Endothelial cell of umbilical vein (primary cell): ENCODE data around the gene LRP6.

ENCODE experiments used
- JUN ChIP-seq: IDR thresholded peaks from 2 replicates; pipeline ENCODE4 v1.6.1; 2011; ENCODE audit warnings: borderline replicate concordance, low read depth; ENCODE audit not compliant: insufficient read length, insufficient read depth
- MYC ChIP-seq: IDR thresholded peaks from one replicate; pipeline ENCODE4 v1.6.1; 2011; ENCODE audit warnings: mild to moderate bottlenecking, low read depth, low read length
- POLR2A ChIP-seq: IDR thresholded peaks from 2 replicates; pipeline ENCODE4 v1.6.1; 2012; ENCODE audit warnings: low read depth, mild to moderate bottlenecking, control low read depth, low read length
- POLR2AphosphoS5 ChIP-seq: IDR thresholded peaks from 2 replicates; pipeline ENCODE4 v1.6.1; 2012; ENCODE audit warnings: low read depth, mild to moderate bottlenecking, control low read depth, low read length, moderate library complexity; ENCODE audit not compliant: insufficient read depth
- TF ChIP-seq, protein P1 (sequence below), 2 donors: IDR thresholded peaks; 1 replicate in 1 of 2; 2 replicates in 1 of 2; pipeline ENCODE4 v1.5.1; 2011; ENCODE audit warnings: low read length in 2 of 2, mild to moderate bottlenecking in 2 of 2, moderate library complexity in 2 of 2, control low read depth in 1 of 2, inconsistent platforms in 1 of 2, low read depth in 1 of 2; ENCODE audit not compliant: insufficient read depth in 1 of 2; ENCODE audit errors: extremely low read depth in 1 of 2

DNA sequence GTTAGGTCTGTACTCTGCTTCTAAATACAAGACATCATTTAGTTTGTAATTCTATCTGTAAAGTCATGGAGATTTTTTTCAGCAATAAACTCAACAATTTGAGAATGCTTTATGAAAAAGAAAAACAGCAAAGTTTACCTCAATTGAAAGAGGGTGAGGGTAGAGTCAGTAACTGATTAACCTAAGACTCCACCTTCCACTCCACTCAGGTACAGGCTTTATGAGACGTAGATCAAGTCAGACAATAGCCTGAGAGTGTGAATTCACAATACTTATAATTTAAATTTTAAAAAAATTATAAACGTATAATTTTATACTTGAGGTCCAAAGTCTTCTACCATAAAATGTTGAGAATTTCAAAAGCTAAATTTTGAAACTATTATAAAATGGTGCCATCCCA, 150.2 kb downstream of the LRP6 start:
- TF ChIP-seq, protein P1, sequence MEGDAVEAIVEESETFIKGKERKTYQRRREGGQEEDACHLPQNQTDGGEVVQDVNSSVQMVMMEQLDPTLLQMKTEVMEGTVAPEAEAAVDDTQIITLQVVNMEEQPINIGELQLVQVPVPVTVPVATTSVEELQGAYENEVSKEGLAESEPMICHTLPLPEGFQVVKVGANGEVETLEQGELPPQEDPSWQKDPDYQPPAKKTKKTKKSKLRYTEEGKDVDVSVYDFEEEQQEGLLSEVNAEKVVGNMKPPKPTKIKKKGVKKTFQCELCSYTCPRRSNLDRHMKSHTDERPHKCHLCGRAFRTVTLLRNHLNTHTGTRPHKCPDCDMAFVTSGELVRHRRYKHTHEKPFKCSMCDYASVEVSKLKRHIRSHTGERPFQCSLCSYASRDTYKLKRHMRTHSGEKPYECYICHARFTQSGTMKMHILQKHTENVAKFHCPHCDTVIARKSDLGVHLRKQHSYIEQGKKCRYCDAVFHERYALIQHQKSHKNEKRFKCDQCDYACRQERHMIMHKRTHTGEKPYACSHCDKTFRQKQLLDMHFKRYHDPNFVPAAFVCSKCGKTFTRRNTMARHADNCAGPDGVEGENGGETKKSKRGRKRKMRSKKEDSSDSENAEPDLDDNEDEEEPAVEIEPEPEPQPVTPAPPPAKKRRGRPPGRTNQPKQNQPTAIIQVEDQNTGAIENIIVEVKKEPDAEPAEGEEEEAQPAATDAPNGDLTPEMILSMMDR (IDR thresholded peaks at IDR 0.05; ENCODE audit: extremely low read depth in 1 of 2, insufficient read depth in 1 of 2, low read depth in 1 of 2, low read length in 2 of 2), result no peak
- TF ChIP-seq JUN (no peak), POLR2A (no peak), POLR2AphosphoS5 (no peak), MYC (no peak)
